MM.1S (cell line): ENCODE measurements around the gene WDR77.

Source experiments
- EZH2 ChIP-seq: fragments of 300-600 bp; sonication (generic); optimal IDR thresholded peaks from 2 replicates; pipeline ENCODE3; 2017; ENCODE audit warnings: low read depth, mild to moderate bottlenecking, antibody characterized with exemption, low read length, mixed read lengths
- TF ChIP-seq, protein P1 (sequence below): fragments of 300-600 bp; sonication (generic); IDR thresholded peaks from 2 replicates; pipeline ENCODE4 v1.5.1; 2016; ENCODE audit warnings: antibody characterized with exemption, low read length, mixed read lengths

DNA sequence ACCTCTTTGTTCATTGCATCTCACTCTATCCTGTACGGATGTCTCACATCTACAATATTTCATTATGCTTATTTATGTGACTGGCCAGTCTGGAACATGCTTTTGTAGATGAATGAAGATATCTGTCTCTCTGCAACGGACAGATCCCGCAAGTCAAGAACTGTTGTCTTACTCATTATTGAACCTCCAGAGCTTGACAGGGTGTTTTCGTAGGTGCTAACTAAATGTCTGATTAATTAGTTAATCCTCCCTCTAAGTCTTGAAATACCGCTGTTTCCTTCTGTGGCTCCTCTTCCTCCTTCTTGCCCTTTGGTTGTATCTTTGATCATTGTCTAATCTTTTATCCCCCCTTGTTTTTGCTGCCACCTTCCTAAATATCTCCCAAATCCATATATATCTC lies 21.5 kb upstream of the WDR77 start:
- TF ChIP-seq EZH2: no peak
- TF ChIP-seq, protein P1, sequence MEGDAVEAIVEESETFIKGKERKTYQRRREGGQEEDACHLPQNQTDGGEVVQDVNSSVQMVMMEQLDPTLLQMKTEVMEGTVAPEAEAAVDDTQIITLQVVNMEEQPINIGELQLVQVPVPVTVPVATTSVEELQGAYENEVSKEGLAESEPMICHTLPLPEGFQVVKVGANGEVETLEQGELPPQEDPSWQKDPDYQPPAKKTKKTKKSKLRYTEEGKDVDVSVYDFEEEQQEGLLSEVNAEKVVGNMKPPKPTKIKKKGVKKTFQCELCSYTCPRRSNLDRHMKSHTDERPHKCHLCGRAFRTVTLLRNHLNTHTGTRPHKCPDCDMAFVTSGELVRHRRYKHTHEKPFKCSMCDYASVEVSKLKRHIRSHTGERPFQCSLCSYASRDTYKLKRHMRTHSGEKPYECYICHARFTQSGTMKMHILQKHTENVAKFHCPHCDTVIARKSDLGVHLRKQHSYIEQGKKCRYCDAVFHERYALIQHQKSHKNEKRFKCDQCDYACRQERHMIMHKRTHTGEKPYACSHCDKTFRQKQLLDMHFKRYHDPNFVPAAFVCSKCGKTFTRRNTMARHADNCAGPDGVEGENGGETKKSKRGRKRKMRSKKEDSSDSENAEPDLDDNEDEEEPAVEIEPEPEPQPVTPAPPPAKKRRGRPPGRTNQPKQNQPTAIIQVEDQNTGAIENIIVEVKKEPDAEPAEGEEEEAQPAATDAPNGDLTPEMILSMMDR: no peak
